Ishikawa (cell line): Measurements from ENCODE around the gene ARHGAP26.

Source experiments
- CEBPB ChIP-seq: IDR thresholded peaks from 2 replicates; pipeline ENCODE4 v1.6.1; 2012
- CREB1 ChIP-seq: IDR thresholded peaks from 2 replicates; pipeline ENCODE4 v1.6.1; 2012; ENCODE audit warnings: low read depth
- EGR1 ChIP-seq: IDR thresholded peaks from 2 replicates; pipeline ENCODE4 v1.6.1; 2012
- EP300 ChIP-seq: IDR thresholded peaks from 2 replicates; pipeline ENCODE4 v1.6.1; 2012; ENCODE audit warnings: borderline replicate concordance
- FOXM1 ChIP-seq: IDR thresholded peaks from 2 replicates; pipeline ENCODE4 v1.6.1; 2012; ENCODE audit warnings: low read depth, borderline replicate concordance
- MAX ChIP-seq: IDR thresholded peaks from 2 replicates; pipeline ENCODE4 v1.6.1; 2012
- NFIC ChIP-seq: IDR thresholded peaks from 2 replicates; pipeline ENCODE4 v1.6.1; 2012
- RAD21 ChIP-seq: IDR thresholded peaks from 2 replicates; pipeline ENCODE4 v1.6.1; 2012; ENCODE audit warnings: low read depth
- REST ChIP-seq: IDR thresholded peaks from 2 replicates; pipeline ENCODE4 v1.6.1; 2012; ENCODE audit warnings: low read depth, mild to moderate bottlenecking
- TAF1 ChIP-seq: IDR thresholded peaks from 2 replicates; pipeline ENCODE4 v1.6.1; 2012; ENCODE audit warnings: low read depth, mild to moderate bottlenecking
- TCF12 ChIP-seq: IDR thresholded peaks from 2 replicates; pipeline ENCODE4 v1.6.1; 2012; ENCODE audit warnings: low read depth
- TEAD4 ChIP-seq: IDR thresholded peaks from 2 replicates; pipeline ENCODE4 v1.6.1; 2012
- USF1 ChIP-seq: IDR thresholded peaks from 2 replicates; pipeline ENCODE4 v1.6.1; 2012
- YY1 ChIP-seq: IDR thresholded peaks from 2 replicates; pipeline ENCODE4 v1.6.1; 2012; ENCODE audit warnings: low read depth

- TF ChIP-seq MAX: no peak
- no peak for TF ChIP-seq EP300
- no peak for TF ChIP-seq USF1
- TF ChIP-seq TEAD4: no peak
- TF ChIP-seq EGR1: no peak
- no peak for TF ChIP-seq CEBPB
- TF ChIP-seq TAF1: no peak
- TF ChIP-seq NFIC: no peak
- TF ChIP-seq RAD21: no peak
- TF ChIP-seq FOXM1: no peak
- TF ChIP-seq REST: no peak
- TF ChIP-seq YY1: no peak
- TF ChIP-seq CREB1: no peak
- no peak for TF ChIP-seq TCF12
Measured at GRCh38 chr5:143224672-143225071, 454.5 kb downstream of the ARHGAP26 start.
